Hepatocyte (in vitro differentiated cells): ENCODE results near the gene TMEM92.

ENCODE experiments used
- EZH2 ChIP-seq: fragments of 200-600 bp; sonication (generic); IDR thresholded peaks from 2 replicates; pipeline ENCODE4 v1.6.1; 2016; ENCODE audit warnings: antibody characterized with exemption, mild to moderate bottlenecking, borderline replicate concordance
- EZH2phosphoT487 ChIP-seq: fragments of 200-600 bp; sonication (generic); IDR thresholded peaks from one replicate; pipeline ENCODE4 v1.6.1; 2018; ENCODE audit warnings: antibody characterized with exemption, mild to moderate bottlenecking, low read depth, moderate library complexity; ENCODE audit not compliant: unreplicated experiment, severe bottlenecking
- TF ChIP-seq, protein P1 (sequence below): fragments of 200-600 bp; sonication (generic); IDR thresholded peaks from 2 replicates; pipeline ENCODE4 v1.5.1; 2016; ENCODE audit warnings: antibody characterized with exemption, mild to moderate bottlenecking; ENCODE audit not compliant: poor library complexity

DNA sequence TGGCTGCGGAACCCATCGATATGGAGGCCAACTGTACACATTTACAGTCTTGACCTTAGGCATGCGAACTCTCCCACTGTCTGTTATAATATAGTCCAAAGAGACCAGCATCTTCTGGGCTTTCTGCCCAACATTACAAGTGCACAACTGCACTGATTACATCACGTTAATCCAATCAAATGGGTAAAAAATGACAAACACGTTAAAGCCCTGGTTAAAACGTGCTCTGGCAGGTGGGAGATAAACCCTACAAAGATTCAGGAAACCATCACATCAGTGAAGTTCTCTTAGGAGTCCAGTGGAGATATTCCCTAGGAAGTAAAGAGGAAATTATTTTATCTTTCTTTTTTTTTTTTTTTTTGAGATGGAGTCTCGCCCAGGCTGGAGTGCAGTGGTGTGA, 48.0 kb downstream of the TMEM92 start:
- TF ChIP-seq, protein P1, sequence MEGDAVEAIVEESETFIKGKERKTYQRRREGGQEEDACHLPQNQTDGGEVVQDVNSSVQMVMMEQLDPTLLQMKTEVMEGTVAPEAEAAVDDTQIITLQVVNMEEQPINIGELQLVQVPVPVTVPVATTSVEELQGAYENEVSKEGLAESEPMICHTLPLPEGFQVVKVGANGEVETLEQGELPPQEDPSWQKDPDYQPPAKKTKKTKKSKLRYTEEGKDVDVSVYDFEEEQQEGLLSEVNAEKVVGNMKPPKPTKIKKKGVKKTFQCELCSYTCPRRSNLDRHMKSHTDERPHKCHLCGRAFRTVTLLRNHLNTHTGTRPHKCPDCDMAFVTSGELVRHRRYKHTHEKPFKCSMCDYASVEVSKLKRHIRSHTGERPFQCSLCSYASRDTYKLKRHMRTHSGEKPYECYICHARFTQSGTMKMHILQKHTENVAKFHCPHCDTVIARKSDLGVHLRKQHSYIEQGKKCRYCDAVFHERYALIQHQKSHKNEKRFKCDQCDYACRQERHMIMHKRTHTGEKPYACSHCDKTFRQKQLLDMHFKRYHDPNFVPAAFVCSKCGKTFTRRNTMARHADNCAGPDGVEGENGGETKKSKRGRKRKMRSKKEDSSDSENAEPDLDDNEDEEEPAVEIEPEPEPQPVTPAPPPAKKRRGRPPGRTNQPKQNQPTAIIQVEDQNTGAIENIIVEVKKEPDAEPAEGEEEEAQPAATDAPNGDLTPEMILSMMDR = no peak
- TF ChIP-seq EZH2phosphoT487 = no peak
- no peak for TF ChIP-seq EZH2
